Activated CD4-positive, CD25-positive, alpha-beta regulatory T cell treated with anti-CD3 and anti-CD28 coated beads, Interleukin-2, amount 50 U/mL, for 24 hours (primary cell): ENCODE results near the gene ICOS.

ENCODE experiments used
- ATAC-seq, 2 donors: fragments of 150-1000 bp; cut with Tn5 transposase; one replicate each; pipeline ENCODE4 v1.10.0; 2021; ENCODE audit warnings: mild to moderate bottlenecking in 1 of 2, moderate library complexity in 1 of 2

Gene ICOS

GRCh38 chr2:203936535-203936934 lies at the start of gene ICOS:
ICOS (plus strand) TSS chr2:203936763; CDS start chr2:203936815, 52 bp downstream.
- peak; percentile 49 to 52 for ATAC-seq

- no peak for ATAC-seq
Measured at GRCh38 chr2:203887677-203888076, 48.9 kb upstream of the ICOS start.

- no peak for ATAC-seq
Measured at GRCh38 chr2:203889542-203889941, 47.0 kb upstream of the ICOS start.

- no peak for ATAC-seq
Measured at GRCh38 chr2:203889944-203890343, 46.6 kb upstream of the ICOS start.

GRCh38 chr2:203890733-203891132 lies 45.8 kb upstream of the ICOS start:
- no peak for ATAC-seq

- ATAC-seq = peak; percentile 67
Measured at GRCh38 chr2:203891474-203891873, 45.1 kb upstream of the ICOS start.

- ATAC-seq = no peak
Measured at GRCh38 chr2:203892207-203892606, 44.4 kb upstream of the ICOS start.

- ATAC-seq = no peak
Measured at GRCh38 chr2:203893401-203893800, 43.2 kb upstream of the ICOS start.

- ATAC-seq = no peak
Measured at GRCh38 chr2:203893840-203894239, 42.7 kb upstream of the ICOS start.

GRCh38 chr2:203894262-203894661 lies 42.3 kb upstream of the ICOS start:
- peak; percentile 45 to 52 for ATAC-seq

GRCh38 chr2:203897544-203897943 lies 39.0 kb upstream of the ICOS start:
- ATAC-seq = no peak

GRCh38 chr2:203898657-203899056 lies 37.9 kb upstream of the ICOS start:
- no peak for ATAC-seq

GRCh38 chr2:203900253-203900652 lies 36.3 kb upstream of the ICOS start:
- no peak for ATAC-seq

GRCh38 chr2:203904022-203904421 lies 32.5 kb upstream of the ICOS start:
- no peak for ATAC-seq

GRCh38 chr2:203905656-203906055 lies 30.9 kb upstream of the ICOS start:
- no peak for ATAC-seq

- peak in 1 of 2 donors; percentile 31 for ATAC-seq
Measured at GRCh38 chr2:203908066-203908796, 28.3 kb upstream of the ICOS start.

- no peak for ATAC-seq
Measured at GRCh38 chr2:203908797-203909185, 27.8 kb upstream of the ICOS start.

- ATAC-seq = peak; percentile 74 to 76
Measured at GRCh38 chr2:203909261-203909967, 27.1 kb upstream of the ICOS start.

- peak; percentile 40 to 53 for ATAC-seq
Measured at GRCh38 chr2:203909974-203910373, 26.6 kb upstream of the ICOS start.

GRCh38 chr2:203913947-203914346 lies 22.6 kb upstream of the ICOS start:
- ATAC-seq = no peak

GRCh38 chr2:203914546-203915182 lies 21.9 kb upstream of the ICOS start:
- ATAC-seq = peak in 1 of 2 donors; percentile 61

- ATAC-seq = no peak
Measured at GRCh38 chr2:203915256-203915655, 21.3 kb upstream of the ICOS start.

- no peak for ATAC-seq
Measured at GRCh38 chr2:203916756-203917155, 19.8 kb upstream of the ICOS start.

- no peak for ATAC-seq
Measured at GRCh38 chr2:203918264-203918663, 18.3 kb upstream of the ICOS start.
